Endothelial cell (in vitro differentiated cells): Measurements from ENCODE around the gene DDX27. TPM values are rescaled to one million over a fixed set of nuclear protein-coding genes. Genes with fewer than 3 reads are reported as not detected.

Experiments used
- DNase-seq: peaks from one replicate; pipeline ENCODE4 v3.0.0; 2021; ENCODE audit warnings: low spot score
- H3K27ac Mint-ChIP-seq: one replicate; pipeline ENCODE4 v1.8.0; 2021; ENCODE audit warnings: mixed read lengths, inconsistent platforms; ENCODE audit not compliant: unreplicated experiment
- H3K27me3 Mint-ChIP-seq: one replicate; pipeline ENCODE4 v1.8.0; 2021; ENCODE audit warnings: mild to moderate bottlenecking, moderate library complexity, mixed read lengths, inconsistent platforms; ENCODE audit not compliant: unreplicated experiment
- H3K36me3 Mint-ChIP-seq: one replicate; pipeline ENCODE4 v1.8.0; 2021; ENCODE audit warnings: mild to moderate bottlenecking, low read depth, mixed read lengths, inconsistent platforms; ENCODE audit not compliant: unreplicated experiment
- H3K4me1 Mint-ChIP-seq: one replicate; pipeline ENCODE4 v1.8.0; 2021; ENCODE audit warnings: mild to moderate bottlenecking, mixed read lengths, inconsistent platforms; ENCODE audit not compliant: unreplicated experiment
- H3K4me3 Mint-ChIP-seq: one replicate; pipeline ENCODE4 v1.8.0; 2021; ENCODE audit warnings: mild to moderate bottlenecking, mixed read lengths, inconsistent platforms; ENCODE audit not compliant: unreplicated experiment
- H3K9me3 Mint-ChIP-seq: one replicate; pipeline ENCODE4 v1.8.0; 2021; ENCODE audit warnings: mixed read lengths, inconsistent platforms; ENCODE audit not compliant: unreplicated experiment
- total RNA-seq: library from RNA; stranded (reverse); fragmentation: NEBNext Ultra II Directional; extraction: Animal tissue kit (Norgen Biotek cat#: 25700); gene quantifications from one replicate; pipeline ENCODE4 v1.2.1, GENCODE V29; 2021; ENCODE audit not compliant: unreplicated experiment
- TF ChIP-seq, protein P1 (sequence below): fragments of 200-600 bp; sonication (generic); IDR thresholded peaks from one replicate; pipeline ENCODE4 v1.5.0; 2021; ENCODE audit warnings: antibody characterized with exemption; ENCODE audit not compliant: unreplicated experiment

The DDX27 gene
- total RNA-seq, 1 donor from 2014 or later = 29.6 TPM

DNA sequence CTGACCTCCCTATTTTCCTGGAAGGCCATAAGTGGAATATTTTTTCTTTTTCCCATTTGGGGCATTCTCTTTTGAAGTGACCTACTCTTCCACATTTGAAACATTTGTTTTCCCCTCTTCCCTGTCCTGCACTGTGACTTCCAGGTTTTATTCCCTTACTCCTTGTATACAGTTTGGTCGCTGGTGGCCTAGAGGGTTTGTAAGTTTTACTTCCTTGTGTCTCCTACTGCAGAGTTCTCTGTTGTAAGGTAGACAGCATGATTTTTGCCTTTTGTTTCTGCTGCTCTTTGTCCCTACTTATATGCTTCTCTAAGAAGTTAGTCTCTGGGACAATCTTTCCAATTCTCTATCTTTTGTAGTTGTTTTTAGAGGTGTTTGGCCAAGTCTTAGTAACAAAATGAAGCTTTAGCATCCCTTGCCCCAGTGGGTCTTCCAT, 66.0 kb downstream of the DDX27 start:
- TF ChIP-seq, protein P1, sequence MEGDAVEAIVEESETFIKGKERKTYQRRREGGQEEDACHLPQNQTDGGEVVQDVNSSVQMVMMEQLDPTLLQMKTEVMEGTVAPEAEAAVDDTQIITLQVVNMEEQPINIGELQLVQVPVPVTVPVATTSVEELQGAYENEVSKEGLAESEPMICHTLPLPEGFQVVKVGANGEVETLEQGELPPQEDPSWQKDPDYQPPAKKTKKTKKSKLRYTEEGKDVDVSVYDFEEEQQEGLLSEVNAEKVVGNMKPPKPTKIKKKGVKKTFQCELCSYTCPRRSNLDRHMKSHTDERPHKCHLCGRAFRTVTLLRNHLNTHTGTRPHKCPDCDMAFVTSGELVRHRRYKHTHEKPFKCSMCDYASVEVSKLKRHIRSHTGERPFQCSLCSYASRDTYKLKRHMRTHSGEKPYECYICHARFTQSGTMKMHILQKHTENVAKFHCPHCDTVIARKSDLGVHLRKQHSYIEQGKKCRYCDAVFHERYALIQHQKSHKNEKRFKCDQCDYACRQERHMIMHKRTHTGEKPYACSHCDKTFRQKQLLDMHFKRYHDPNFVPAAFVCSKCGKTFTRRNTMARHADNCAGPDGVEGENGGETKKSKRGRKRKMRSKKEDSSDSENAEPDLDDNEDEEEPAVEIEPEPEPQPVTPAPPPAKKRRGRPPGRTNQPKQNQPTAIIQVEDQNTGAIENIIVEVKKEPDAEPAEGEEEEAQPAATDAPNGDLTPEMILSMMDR = no peak
- H3K27me3 Mint-ChIP-seq = peaks cover 25% of the 10 kb centered on the region
- peak overlapping the region; percentile 85 for H3K4me3 Mint-ChIP-seq
- no peak for DNase-seq
- H3K9me3 Mint-ChIP-seq = peaks cover 35% of the 10 kb centered on the region
- peak overlapping the region; percentile 52 for H3K27ac Mint-ChIP-seq
- H3K4me1 Mint-ChIP-seq = peaks cover 49% of the 10 kb centered on the region
- H3K36me3 Mint-ChIP-seq = peaks cover 97% of the 10 kb centered on the region

DNA sequence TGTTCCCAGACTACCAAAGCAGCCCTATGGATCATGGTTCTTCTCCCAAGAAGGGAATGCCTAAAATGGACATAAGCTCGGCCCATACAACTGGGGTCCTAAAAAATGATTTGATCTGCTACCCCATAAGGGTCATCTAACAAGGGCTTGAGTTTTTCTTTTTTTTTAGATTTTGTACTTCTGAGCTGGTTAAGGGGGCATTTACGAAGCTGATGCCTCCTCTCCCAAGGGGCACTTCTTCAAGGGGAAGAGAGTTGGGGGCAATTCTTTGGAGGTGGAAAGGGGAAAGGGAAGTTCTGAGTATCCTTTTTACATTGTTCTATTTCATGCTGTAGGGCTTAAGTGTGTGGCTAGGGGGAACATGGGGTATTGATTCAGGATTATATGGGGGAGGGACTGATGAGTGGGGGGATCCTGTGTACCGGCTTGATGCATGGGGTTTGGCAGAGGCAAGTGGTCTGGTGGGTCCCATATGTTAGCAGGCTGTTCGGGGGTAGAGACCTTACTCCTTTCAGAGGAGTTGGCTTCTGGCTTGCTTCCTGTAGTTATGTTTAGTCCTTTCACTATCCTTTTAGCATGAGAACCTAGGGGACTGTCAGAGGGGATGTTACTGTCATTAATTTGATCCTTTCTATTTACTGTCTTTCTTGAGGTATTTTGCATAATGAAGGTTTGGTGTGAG, 66.7 kb downstream of the DDX27 start:
- Mint-ChIP-seq H3K36me3 (peaks cover 97% of the 10 kb centered on the region), H3K27ac (no peak overlapping the region), H3K4me1 (peaks cover 44% of the 10 kb centered on the region), H3K4me3 (peak overlapping the region; percentile 85), H3K27me3 (peaks cover 23% of the 10 kb centered on the region), H3K9me3 (peaks cover 28% of the 10 kb centered on the region)
- no peak for DNase-seq
- TF ChIP-seq, protein P1 = no peak

DNA sequence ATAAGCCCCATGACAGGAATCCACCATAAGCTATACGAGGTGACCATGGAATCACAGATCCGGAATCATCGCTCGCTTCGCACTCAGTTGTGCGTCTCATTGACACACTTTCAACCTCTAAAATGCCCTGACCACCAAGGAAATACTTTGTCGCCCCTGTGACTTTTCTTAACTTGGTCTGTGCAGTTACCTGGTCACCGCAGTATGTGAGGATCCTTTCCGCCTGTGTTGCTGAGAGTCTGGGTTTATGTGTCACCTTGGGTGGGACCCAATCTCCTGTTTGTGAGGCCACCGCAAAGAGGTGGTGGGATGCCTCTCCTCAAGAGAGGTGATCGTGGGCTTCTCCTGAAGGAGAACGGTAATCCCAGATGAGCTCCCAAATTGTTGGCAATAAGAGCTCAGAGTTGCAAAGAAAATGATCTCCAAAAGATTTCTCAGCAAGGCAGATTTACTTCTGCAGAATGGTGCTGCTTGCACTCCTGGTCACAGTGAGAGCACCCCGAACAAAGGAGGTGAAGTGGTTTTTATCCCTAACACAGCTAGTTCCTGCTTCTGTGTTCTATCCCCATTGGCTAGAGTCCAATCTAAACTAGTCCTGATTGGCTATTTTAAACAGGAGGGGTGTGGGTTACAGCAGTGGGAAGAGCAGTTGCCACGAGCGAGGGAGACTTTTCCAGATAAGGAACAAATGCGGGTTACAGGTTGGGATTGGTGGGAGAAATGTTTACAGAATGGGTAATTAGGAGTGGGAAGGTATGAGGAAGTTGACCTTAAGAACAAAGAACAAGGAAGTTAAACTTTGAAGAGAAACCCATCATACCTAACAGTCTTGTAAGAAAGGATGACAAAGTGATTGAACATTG, 67.7 kb downstream of the DDX27 start:
- Mint-ChIP-seq H3K27ac (peak overlapping the region; percentile 57), H3K27me3 (peaks cover 17% of the 10 kb centered on the region), H3K4me3 (peak overlapping the region; percentile 85), H3K9me3 (peaks cover 18% of the 10 kb centered on the region), H3K4me1 (peaks cover 36% of the 10 kb centered on the region), H3K36me3 (peaks cover 93% of the 10 kb centered on the region)
- no peak for DNase-seq
- TF ChIP-seq, protein P1 = no peak

DNA sequence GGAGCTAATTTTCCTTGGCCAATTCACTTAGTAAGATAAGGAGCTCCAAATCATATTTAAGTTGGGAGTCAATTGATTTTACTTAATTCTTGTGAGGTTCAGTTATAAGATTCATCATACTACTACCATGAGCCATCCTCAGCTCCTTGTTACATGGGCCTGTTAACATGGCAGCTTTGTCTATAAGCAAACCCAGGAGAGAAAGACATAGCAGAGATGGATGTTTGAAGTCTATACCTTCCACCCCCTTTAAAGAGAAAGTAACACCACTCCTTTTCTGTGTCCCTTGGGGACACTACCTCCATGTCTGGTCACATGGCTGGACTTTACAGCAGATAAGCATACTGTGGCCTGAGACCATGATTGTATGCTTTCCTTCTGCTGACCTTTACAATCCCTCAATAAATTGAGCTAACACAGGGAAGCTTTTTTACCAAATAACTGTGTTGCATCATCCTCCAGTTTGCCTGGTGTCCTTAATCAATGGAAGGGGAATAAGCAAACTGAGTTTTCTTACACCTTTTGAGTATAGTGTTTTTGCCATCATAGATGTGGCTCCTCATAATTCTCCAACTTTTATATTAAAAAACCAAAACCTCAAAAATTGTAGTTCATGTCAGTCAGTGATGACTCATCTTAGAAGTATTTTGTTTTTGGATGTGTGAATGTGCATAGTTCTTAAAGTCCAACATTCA, 68.5 kb downstream of the DDX27 start:
- Mint-ChIP-seq H3K27me3 (peaks cover 17% of the 10 kb centered on the region), H3K4me3 (peak overlapping the region; percentile 85)
- no peak for DNase-seq

More for the DNA sequence above, 68.5 kb downstream of the DDX27 start:
- peaks cover 18% of the 10 kb centered on the region for H3K9me3 Mint-ChIP-seq
- peaks cover 28% of the 10 kb centered on the region for H3K4me1 Mint-ChIP-seq
- H3K36me3 Mint-ChIP-seq = peaks cover 85% of the 10 kb centered on the region
- TF ChIP-seq, protein P1 = no peak
- no peak overlapping the region for H3K27ac Mint-ChIP-seq
